Measurements from ENCODE around the gene MRGPRF. TPM values are rescaled to one million over a fixed set of nuclear protein-coding genes. Genes with fewer than 3 reads are reported as not detected.
"Not testable (repeated sequence)": the region's sequence is repeated elsewhere in the genome, so short reads cannot be mapped to it uniquely, and the experiment has no call there.

MRGPRF gene
- total RNA-seq, 1 donor from 2014 or later, result 7.6 TPM

- DNase-seq (ENCODE audit: missing footprints) (no peak), ATAC-seq (no peak)
- intact Hi-C loops (cut with DNase I), result no loop called here
These were observed 35.0 kb downstream of the MRGPRF start for GRCh38 chr11:68977781-68978625.

GRCh38 chr11:68976563-68976962, 36.5 kb downstream of the MRGPRF start:
- ATAC-seq, result no peak
- intact Hi-C loops (cut with DNase I), result no loop called here
- DNase-seq (ENCODE audit: missing footprints), result no peak

- DNase-seq (ENCODE audit: missing footprints) (no peak), ATAC-seq (no peak)
- intact Hi-C loops (cut with DNase I), result no loop called here
These were observed 37.0 kb downstream of the MRGPRF start for GRCh38 chr11:68976095-68976494.

- no peak for ATAC-seq
- DNase-seq (ENCODE audit: missing footprints), result no peak
- intact Hi-C loops (cut with DNase I), result no loop called here
These were observed 38.4 kb downstream of the MRGPRF start for GRCh38 chr11:68974421-68975194.

- DNase-seq (ENCODE audit: missing footprints); intact Hi-C loops (cut with DNase I); ATAC-seq: not testable (repeated sequence)
These were observed 39.3 kb downstream of the MRGPRF start for GRCh38 chr11:68973706-68974105.

- intact Hi-C loops (cut with DNase I), result no loop called here
- peak; percentile 60 for ATAC-seq
These were observed 39.8 kb downstream of the MRGPRF start for GRCh38 chr11:68973219-68973618.

GRCh38 chr11:68970921-68971636, 42.0 kb downstream of the MRGPRF start:
- intact Hi-C loops (cut with DNase I), result no loop called here
- DNase-seq (ENCODE audit: missing footprints), result no peak

More at GRCh38 chr11:68973219-68973618, 39.8 kb downstream of the MRGPRF start:
- no peak for DNase-seq (ENCODE audit: missing footprints)

GRCh38 chr11:68969386-68969785, 43.7 kb downstream of the MRGPRF start:
- no peak for ATAC-seq
- no peak for DNase-seq (ENCODE audit: missing footprints)
- intact Hi-C loops (cut with DNase I), result no loop called here

More at GRCh38 chr11:68970921-68971636, 42.0 kb downstream of the MRGPRF start:
- no peak for ATAC-seq

- ATAC-seq, result no peak
- intact Hi-C loops (cut with DNase I), result no loop called here
These were observed 44.5 kb downstream of the MRGPRF start for GRCh38 chr11:68968306-68969250.

GRCh38 chr11:68966894-68967780, 45.9 kb downstream of the MRGPRF start:
- intact Hi-C loops (cut with DNase I), result no loop called here
- ATAC-seq, result no peak
- no peak for DNase-seq (ENCODE audit: missing footprints)

More at GRCh38 chr11:68968306-68969250, 44.5 kb downstream of the MRGPRF start:
- no peak for DNase-seq (ENCODE audit: missing footprints)

- DNase-seq (ENCODE audit: missing footprints) (no peak), ATAC-seq (peak; percentile 59)
- intact Hi-C loops (cut with DNase I), result no loop called here
These were observed 46.9 kb downstream of the MRGPRF start for GRCh38 chr11:68965901-68966853.

GRCh38 chr11:68963779-68964178, 49.3 kb downstream of the MRGPRF start:
- intact Hi-C loops (cut with DNase I), result no loop called here
- DNase-seq (ENCODE audit: missing footprints) (no peak), ATAC-seq (peak; percentile 46)

- ATAC-seq, result no peak
- no peak for DNase-seq (ENCODE audit: missing footprints)
- intact Hi-C loops (cut with DNase I), result no loop called here
These were observed 50.4 kb downstream of the MRGPRF start for GRCh38 chr11:68962527-68963250.

- DNase-seq (ENCODE audit: missing footprints) (no peak), ATAC-seq (no peak)
- intact Hi-C loops (cut with DNase I), result no loop called here
These were observed 51.8 kb downstream of the MRGPRF start for GRCh38 chr11:68961245-68961644.

- DNase-seq (ENCODE audit: missing footprints) (no peak), ATAC-seq (no peak)
- intact Hi-C loops (cut with DNase I), result no loop called here
These were observed 52.6 kb downstream of the MRGPRF start for GRCh38 chr11:68960294-68961071.

All from Right ventricle myocardium inferior (tissue), 1 donor.